Peyer's patch (tissue), 4 donors: ENCODE measurements around the gene PLSCR2. TPM values are rescaled to one million over a fixed set of nuclear protein-coding genes. Genes with fewer than 3 reads are reported as not detected.
"Not testable (repeated sequence)": the region's sequence is repeated elsewhere in the genome, so short reads cannot be mapped to it uniquely, and the experiment has no call there.

ENCODE experiments used
- DNase-seq, 3 donors: peaks; one replicate each; pipeline ENCODE4 v3.0.0-alpha.2; 2017 to 2019
- H3K27ac ChIP-seq, 4 donors: fragments of 200-600 bp; sonication (generic); one replicate each; pipeline ENCODE4 v1.5.1; 2016 to 2019
- H3K27me3 ChIP-seq, 2 donors: fragments of 200-600 bp; sonication (generic); one replicate each; pipeline ENCODE4 v1.5.1; 2019
- H3K36me3 ChIP-seq, 3 donors: fragments of 200-600 bp; sonication (generic); one replicate each; pipeline ENCODE4 v1.5.1; 2016 to 2019
- H3K4me1 ChIP-seq, 4 donors: fragments of 200-600 bp; sonication (generic); one replicate each; pipeline ENCODE4 v1.5.1; 2016 to 2019
- H3K4me3 ChIP-seq, 4 donors: fragments of 200-600 bp; sonication (generic); 1 replicate in 3 of 4; 2 replicates in 1 of 4; pipeline ENCODE4 v1.5.1; 2016 to 2019; ENCODE audit warnings: mild to moderate bottlenecking in 1 of 4
- H3K9me3 ChIP-seq, 4 donors: fragments of 200-600 bp; sonication (generic); one replicate each; pipeline ENCODE4 v1.5.1; 2016 to 2019; ENCODE audit warnings: mild to moderate bottlenecking in 1 of 4
- CTCF ChIP-seq, 6 experiments: fragments of 450-650 bp in 4 of 6; fragments of 200-600 bp in 2 of 6; sonication (generic) in 1 of 6; IDR thresholded peaks; one replicate each; pipeline ENCODE4 v1.5.1; 2017 to 2019; ENCODE audit warnings: antibody characterized with exemption in 6 of 6, mild to moderate bottlenecking in 3 of 6, moderate library complexity in 1 of 6
- POLR2A ChIP-seq, 2 donors: fragments of 450-650 bp; IDR thresholded peaks; one replicate each; pipeline ENCODE4 v1.5.1; 2017; ENCODE audit warnings: antibody characterized with exemption in 2 of 2, mild to moderate bottlenecking in 2 of 2, moderate library complexity in 2 of 2
- total RNA-seq, 4 donors: library from RNA; depleted of rRNA; stranded (reverse); fragments of >200 nt; gene quantifications; one replicate each; pipeline ENCODE4 v1.1.0, GENCODE V29; 2016

PLSCR2 gene
- total RNA-seq, 4 donors from 2014 or later, result not detected

DNA sequence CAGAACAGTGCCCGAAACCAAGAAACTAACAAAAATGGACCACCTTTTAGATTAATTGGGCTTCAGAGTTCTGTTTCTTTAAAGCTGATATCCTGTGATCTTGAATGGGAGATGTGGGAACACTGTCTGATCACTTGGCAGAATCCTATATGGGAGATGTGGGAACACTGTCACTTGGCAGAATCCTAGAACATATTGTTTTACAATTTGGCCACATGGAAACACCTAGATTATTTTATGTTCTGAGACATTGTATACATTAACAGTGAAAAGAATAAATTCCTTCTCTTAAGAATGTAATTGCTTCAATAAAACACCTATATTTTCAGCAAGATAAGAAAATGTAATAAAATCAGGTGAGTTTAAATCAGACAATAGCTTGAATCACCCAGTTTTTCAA is 30.3 kb upstream of the PLSCR2 start:
- Histone ChIP-seq H3K27ac (no peak overlapping the region), H3K36me3 (no peaks in the 10 kb centered on the region), H3K9me3 (no peaks in the 10 kb centered on the region), H3K4me3 (no peak overlapping the region), H3K27me3 (no peaks in the 10 kb centered on the region), H3K4me1 (no peaks in the 10 kb centered on the region)
- TF ChIP-seq POLR2A (IDR thresholded peaks at IDR 0.05) (no peak), CTCF (IDR thresholded peaks at IDR 0.05) (no peak)
- no peak for DNase-seq

- no peak for TF ChIP-seq CTCF (IDR thresholded peaks at IDR 0.05)
- no peak for TF ChIP-seq POLR2A (IDR thresholded peaks at IDR 0.05)
- Histone ChIP-seq H3K9me3 (no peaks in the 10 kb centered on the region), H3K27me3 (no peaks in the 10 kb centered on the region), H3K4me1 (no peaks in the 10 kb centered on the region), H3K27ac (no peak overlapping the region), H3K4me3 (no peak overlapping the region), H3K36me3 (no peaks in the 10 kb centered on the region)
- DNase-seq, result no peak
Observed at GRCh38 chr3:146498002-146498736, 28.8 kb upstream of the PLSCR2 start.

DNA sequence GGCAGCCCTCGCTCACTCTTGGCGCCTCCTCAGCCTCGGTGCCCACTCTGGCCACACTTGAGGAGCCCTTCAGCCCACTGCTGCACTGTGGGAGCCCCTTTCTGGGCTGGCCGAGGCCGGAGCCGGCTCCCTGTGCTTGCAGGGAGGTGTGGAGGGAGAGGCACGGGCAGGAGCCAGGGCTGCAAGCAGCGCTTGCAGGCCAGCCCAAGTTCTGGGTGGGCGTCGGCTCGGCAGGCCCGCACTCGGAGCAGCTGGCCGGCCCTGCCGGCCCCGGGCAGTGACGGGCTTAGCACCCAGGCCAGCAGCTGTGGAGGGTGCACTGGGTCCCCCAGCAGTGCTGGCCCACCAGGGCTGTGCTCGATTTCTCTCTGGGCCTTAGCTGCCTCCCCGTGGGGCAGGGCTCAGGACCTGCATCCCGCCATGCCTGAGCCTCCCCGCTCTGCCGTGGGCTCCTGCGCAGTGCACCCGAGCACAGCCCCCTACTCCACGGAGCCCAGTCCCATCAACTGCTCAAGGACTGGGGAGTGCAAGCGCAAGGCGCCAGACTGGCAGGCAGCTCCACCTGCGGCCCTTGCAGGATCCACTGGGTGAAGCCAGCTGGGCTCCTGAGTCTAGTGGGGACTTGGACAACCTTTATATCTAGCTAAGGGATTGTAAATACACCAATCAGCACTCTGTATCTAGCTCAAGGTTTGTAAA is 27.9 kb upstream of the PLSCR2 start:
- not testable (repeated sequence) for H3K27ac ChIP-seq, H3K36me3 ChIP-seq, H3K9me3 ChIP-seq, DNase-seq, H3K4me1 ChIP-seq, H3K4me3 ChIP-seq, H3K27me3 ChIP-seq

DNA sequence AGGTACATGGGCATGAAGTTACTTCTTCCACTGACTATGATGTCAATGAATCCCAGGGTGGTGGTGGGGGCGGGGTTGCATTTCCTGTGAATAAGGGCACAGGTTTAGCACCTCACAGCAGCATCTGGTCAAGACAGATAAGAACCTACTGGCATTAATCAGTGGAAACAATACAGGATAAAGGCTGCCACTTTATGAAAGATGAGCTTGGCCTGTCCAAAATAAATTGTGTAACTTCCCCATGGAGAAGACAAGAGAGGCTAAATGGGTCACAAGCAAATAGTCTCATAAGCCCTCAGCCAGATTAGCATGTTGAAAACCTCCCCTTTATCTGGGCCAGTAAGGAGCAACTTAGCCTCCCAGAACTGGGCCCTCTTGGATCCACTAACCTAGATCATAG is 27.4 kb upstream of the PLSCR2 start:
- DNase-seq, result no peak
- H3K4me3 ChIP-seq, result no peak overlapping the region
- no peak overlapping the region for H3K27ac ChIP-seq
- H3K4me1 ChIP-seq, result no peaks in the 10 kb centered on the region
- no peaks in the 10 kb centered on the region for H3K9me3 ChIP-seq
- H3K27me3 ChIP-seq, result no peaks in the 10 kb centered on the region
- TF ChIP-seq POLR2A (IDR thresholded peaks at IDR 0.05) (no peak), CTCF (IDR thresholded peaks at IDR 0.05) (no peak)
- H3K36me3 ChIP-seq, result no peaks in the 10 kb centered on the region

DNA sequence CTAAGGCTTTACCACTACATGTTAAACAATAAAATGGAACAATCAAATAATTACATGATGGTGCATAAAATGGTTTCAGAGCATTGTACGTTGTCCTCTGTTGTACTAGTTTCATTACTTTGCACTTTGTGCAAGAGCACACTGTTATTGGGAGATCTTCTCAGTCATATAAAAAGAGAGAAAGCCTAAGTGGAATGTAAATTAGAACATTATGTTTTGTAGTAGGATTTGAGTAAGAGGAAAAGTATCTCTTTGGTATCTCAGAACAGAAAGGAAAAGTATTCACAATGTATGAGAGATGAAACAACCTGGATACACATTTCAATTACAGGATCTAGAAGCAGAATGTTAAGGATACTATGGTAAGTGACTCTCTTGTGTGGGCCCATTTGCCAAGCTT is 26.9 kb upstream of the PLSCR2 start:
- Histone ChIP-seq H3K4me3 (no peak overlapping the region), H3K27me3 (no peaks in the 10 kb centered on the region), H3K36me3 (no peaks in the 10 kb centered on the region), H3K4me1 (no peaks in the 10 kb centered on the region), H3K9me3 (no peaks in the 10 kb centered on the region), H3K27ac (no peak overlapping the region)
- no peak for TF ChIP-seq POLR2A (IDR thresholded peaks at IDR 0.05)
- TF ChIP-seq CTCF (IDR thresholded peaks at IDR 0.05), result no peak
- no peak for DNase-seq

- no peak overlapping the region for H3K4me3 ChIP-seq
- no peaks in the 10 kb centered on the region for H3K36me3 ChIP-seq
- no peak for DNase-seq
- H3K27ac ChIP-seq, result no peak overlapping the region
- H3K27me3 ChIP-seq, result no peaks in the 10 kb centered on the region
- no peaks in the 10 kb centered on the region for H3K4me1 ChIP-seq
- H3K9me3 ChIP-seq, result no peaks in the 10 kb centered on the region
- no peak for TF ChIP-seq CTCF (IDR thresholded peaks at IDR 0.05)
- TF ChIP-seq POLR2A (IDR thresholded peaks at IDR 0.05), result no peak
Observed at GRCh38 chr3:146493761-146494160, 24.4 kb upstream of the PLSCR2 start.
